Measurements from ENCODE around the gene C11orf24.

The C11orf24 gene

DNA sequence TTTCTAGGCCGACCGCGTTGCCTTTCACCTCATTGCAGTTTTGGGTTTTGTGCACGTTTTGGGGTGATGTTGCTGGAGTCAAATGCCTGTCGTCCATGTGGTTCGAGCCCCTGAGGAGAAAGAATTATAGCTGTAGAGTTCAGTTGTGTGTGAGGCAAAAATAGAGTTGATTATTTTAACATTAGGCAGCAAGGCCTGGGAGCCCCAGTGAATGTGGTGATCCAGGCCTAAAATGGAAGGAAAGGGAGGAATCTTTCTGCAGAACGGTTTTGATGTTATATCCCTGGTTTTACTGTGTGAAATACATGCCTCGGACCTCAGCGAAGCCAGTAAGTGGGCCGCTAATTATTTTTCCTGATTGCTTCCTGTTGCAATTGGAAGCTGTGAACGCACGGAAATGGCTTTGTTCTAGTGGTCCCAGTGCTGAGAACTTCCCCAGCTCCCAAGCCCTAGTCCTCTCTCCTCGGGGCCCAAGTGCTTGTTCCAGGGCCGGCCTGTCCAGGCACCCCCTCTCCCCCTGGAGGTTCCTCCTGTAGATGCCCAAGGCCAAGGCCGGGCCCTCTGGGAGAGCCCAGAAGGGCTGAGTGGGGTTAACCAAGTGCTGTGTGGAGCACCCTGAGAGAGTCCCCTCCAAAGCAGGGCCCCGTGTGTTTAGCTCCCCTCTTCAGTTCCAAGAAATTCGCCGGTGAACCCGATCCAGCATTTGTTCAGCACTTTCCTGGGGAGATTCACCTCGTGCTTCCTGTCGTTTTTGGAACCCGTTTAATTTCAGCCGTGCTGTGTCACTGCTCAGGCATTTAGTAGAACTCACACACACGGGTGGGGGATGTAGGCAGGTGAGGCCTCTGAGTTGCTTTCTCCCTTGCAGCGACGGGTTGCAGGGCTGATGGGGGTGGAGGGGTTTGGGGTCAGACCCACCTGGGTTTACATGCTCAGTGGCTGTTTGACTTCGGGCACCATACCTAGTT is 42.7 kb upstream of the C11orf24 start:
- Histone ChIP-seq H3K9ac (ENCODE audit: low read length) (peak overlapping the region; percentile 82), H2BK12ac (ENCODE audit: low read length in 2 of 2) (peak overlapping the region; percentile 66 to 92), H2BK5ac (ENCODE audit: low read depth, low read length, poor library complexity, severe bottlenecking) (peak overlapping the region; percentile 51), H3K23ac (ENCODE audit: low read length in 2 of 2) (peak overlapping the region in 1 of 2 experiments; percentile 50), H2AFZ (ENCODE audit: low read depth, low read length) (no peak overlapping the region), H3K4me1 (ENCODE audit: control insufficient read depth, insufficient read depth, low read depth, low read length) (peaks cover 34% of the 10 kb centered on the region), H3K14ac (ENCODE audit: low read length in 2 of 2) (peak overlapping the region in 1 of 2 experiments; percentile 35), H3K18ac (ENCODE audit: low read depth in 1 of 2, low read length in 2 of 2) (peak overlapping the region; percentile 77 to 88), H3K36me3 (ENCODE audit: control insufficient read depth in 1 of 2, insufficient read depth in 2 of 2, low read depth in 1 of 2, low read length in 2 of 2) (no peaks in the 10 kb centered on the region), H3K27ac (ENCODE audit: low read length, poor library complexity, severe bottlenecking) (peak overlapping the region; percentile 80), H3K4ac (ENCODE audit: low read depth in 1 of 2, low read length in 2 of 2) (peak overlapping the region; percentile 46 to 95), H4K91ac (ENCODE audit: low read length) (peak overlapping the region; percentile 74), H3K79me1 (replicated peaks; ENCODE audit: low read length, poor library complexity, severe bottlenecking) (peaks cover 14% of the 10 kb centered on the region), H2BK120ac (ENCODE audit: low read depth, low read length) (peak overlapping the region; percentile 85), H3K4me3 (ENCODE audit: insufficient read depth in 1 of 2, low read depth in 1 of 2, low read length in 2 of 2) (peak overlapping the region; percentile 7 to 83), H2AK5ac (ENCODE audit: low read length, severe bottlenecking) (peak overlapping the region; percentile 64), H3K27me3 (ENCODE audit: control insufficient read depth in 1 of 2, insufficient read depth in 1 of 2, low read length in 2 of 2) (no peaks in the 10 kb centered on the region), H3K9me3 (ENCODE audit: control insufficient read depth, low read length) (no peaks in the 10 kb centered on the region), H2BK15ac (ENCODE audit: low read depth, poor library complexity, severe bottlenecking) (peak overlapping the region; percentile 84), H4K8ac (ENCODE audit: low read length) (peak overlapping the region; percentile 88), H3K4me2 (ENCODE audit: low read length, poor library complexity, severe bottlenecking) (peak overlapping the region; percentile 83)
- 19% methylated on average over 26 of the region's 27 CpGs for WGBS
- peak; percentile 50 for DNase-seq

DNA sequence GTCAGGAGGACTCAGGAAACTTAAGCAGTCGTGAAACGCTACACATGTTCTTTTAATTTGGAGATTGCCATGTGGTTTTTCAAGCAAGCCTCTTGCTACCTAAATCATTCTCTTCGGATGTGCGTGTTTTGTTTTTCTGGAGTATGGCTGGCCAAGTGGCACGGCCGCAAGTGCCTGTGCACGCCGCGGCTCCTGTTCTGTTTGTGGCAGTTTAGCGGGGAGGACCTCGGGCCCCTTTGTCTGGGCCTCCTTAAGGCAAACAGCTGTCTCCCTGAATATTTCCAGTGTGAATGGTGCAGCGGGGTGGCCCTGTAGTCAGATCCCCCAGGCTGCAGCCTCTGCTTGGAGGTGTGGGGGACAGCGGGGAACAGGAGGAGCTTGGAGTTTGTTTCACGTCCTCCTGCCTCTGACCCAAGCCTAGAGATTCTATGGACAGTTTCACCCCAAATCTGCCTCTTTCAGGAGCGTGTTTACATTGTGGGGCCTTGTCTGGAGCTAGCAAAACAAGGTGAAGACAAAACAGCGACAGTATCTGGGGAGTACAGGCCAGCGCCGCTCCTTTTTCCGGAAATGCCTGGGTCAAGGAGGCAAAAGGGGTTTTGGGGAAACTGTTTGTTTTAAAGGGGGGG is 41.9 kb upstream of the C11orf24 start:
- peak overlapping the region; percentile 3 to 47 for H2BK12ac ChIP-seq (ENCODE audit: low read length in 2 of 2)
- peak overlapping the region; percentile 75 to 83 for H3K4me3 ChIP-seq (ENCODE audit: insufficient read depth in 1 of 2, low read depth in 1 of 2, low read length in 2 of 2)
- DNase-seq, result peak; percentile 66
- peaks cover 34% of the 10 kb centered on the region for H3K4me1 ChIP-seq (ENCODE audit: control insufficient read depth, insufficient read depth, low read depth, low read length)
- H3K18ac ChIP-seq (ENCODE audit: low read depth in 1 of 2, low read length in 2 of 2), result peak overlapping the region; percentile 52 to 88
- peak overlapping the region; percentile 19 for H4K8ac ChIP-seq (ENCODE audit: low read length)
- peak overlapping the region; percentile 61 for H2BK15ac ChIP-seq (ENCODE audit: low read depth, poor library complexity, severe bottlenecking)
- H2AFZ ChIP-seq (ENCODE audit: low read depth, low read length), result no peak overlapping the region
- peak overlapping the region; percentile 83 for H3K4me2 ChIP-seq (ENCODE audit: low read length, poor library complexity, severe bottlenecking)
- H3K9ac ChIP-seq (ENCODE audit: low read length), result peak overlapping the region; percentile 82
- peak overlapping the region in 1 of 2 experiments; percentile 95 for H3K4ac ChIP-seq (ENCODE audit: low read depth in 1 of 2, low read length in 2 of 2)
- H2AK5ac ChIP-seq (ENCODE audit: low read length, severe bottlenecking), result no peak overlapping the region
- no peaks in the 10 kb centered on the region for H3K27me3 ChIP-seq (ENCODE audit: control insufficient read depth in 1 of 2, insufficient read depth in 1 of 2, low read length in 2 of 2)
- H3K23ac ChIP-seq (ENCODE audit: low read length in 2 of 2), result peak overlapping the region in 1 of 2 experiments; percentile 50
- no peaks in the 10 kb centered on the region for H3K36me3 ChIP-seq (ENCODE audit: control insufficient read depth in 1 of 2, insufficient read depth in 2 of 2, low read depth in 1 of 2, low read length in 2 of 2)
- peak overlapping the region; percentile 80 for H3K27ac ChIP-seq (ENCODE audit: low read length, poor library complexity, severe bottlenecking)
- H3K79me1 ChIP-seq (replicated peaks; ENCODE audit: low read length, poor library complexity, severe bottlenecking), result peaks cover 12% of the 10 kb centered on the region
- no peak overlapping the region for H3K14ac ChIP-seq (ENCODE audit: low read length in 2 of 2)
- no peak overlapping the region for H2BK120ac ChIP-seq (ENCODE audit: low read depth, low read length)
- H4K91ac ChIP-seq (ENCODE audit: low read length), result no peak overlapping the region
- WGBS, result 5% methylated on average over 18 of the region's 19 CpGs
- H2BK5ac ChIP-seq (ENCODE audit: low read depth, low read length, poor library complexity, severe bottlenecking), result no peak overlapping the region
- no peaks in the 10 kb centered on the region for H3K9me3 ChIP-seq (ENCODE audit: control insufficient read depth, low read length)

DNA sequence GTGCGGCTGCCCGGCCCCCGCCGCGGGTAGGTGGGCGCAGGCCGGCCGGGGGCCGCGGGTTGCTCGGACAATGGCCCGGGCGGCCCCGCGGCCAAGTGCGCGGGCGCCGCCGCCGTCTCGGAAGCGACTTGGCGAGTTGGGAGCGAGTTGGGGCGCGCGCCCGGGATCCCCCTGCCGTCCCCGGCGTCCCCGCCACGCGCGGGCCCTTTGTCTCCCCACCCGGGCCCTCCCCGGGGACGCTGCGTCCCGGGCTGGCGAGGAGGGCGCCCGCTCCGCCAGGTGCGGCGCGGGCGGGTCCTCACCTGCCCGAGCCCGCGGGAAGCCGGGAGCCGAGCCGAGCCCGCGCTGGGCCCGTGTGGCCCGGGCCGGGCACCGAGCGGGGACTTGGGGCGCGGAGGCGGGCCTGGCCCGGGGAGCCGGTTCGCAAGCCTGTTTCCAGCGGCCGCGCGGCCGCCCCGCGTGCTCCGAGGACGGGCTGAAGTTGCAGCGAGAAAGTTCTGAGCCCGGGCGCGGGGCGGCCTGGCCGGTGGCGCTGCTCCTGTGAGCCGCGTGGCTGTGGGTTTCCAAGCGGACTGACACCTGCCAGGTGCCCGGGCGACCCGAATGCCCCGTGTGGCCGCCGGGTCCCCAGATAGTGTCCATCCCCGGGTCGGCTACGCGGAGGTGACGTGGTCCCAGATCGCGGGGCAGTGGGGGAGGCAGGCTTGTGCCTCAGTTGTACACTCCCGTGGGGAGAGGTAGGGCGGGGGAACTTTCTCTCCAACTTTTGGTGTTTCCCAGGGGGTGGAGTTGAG is 41.2 kb upstream of the C11orf24 start:
- Histone ChIP-seq H3K14ac (ENCODE audit: low read length in 2 of 2) (peak overlapping the region in 1 of 2 experiments; percentile 68), H3K27ac (ENCODE audit: low read length, poor library complexity, severe bottlenecking) (no peak overlapping the region), H3K18ac (ENCODE audit: low read depth in 1 of 2, low read length in 2 of 2) (peak overlapping the region; percentile 63 to 92), H3K4ac (ENCODE audit: low read depth in 1 of 2, low read length in 2 of 2) (peak overlapping the region; percentile 22 to 89), H2AFZ (ENCODE audit: low read depth, low read length) (no peak overlapping the region), H4K91ac (ENCODE audit: low read length) (peak overlapping the region; percentile 84), H3K4me3 (ENCODE audit: insufficient read depth in 1 of 2, low read depth in 1 of 2, low read length in 2 of 2) (peak overlapping the region; percentile 75 to 83), H3K27me3 (ENCODE audit: control insufficient read depth in 1 of 2, insufficient read depth in 1 of 2, low read length in 2 of 2) (no peaks in the 10 kb centered on the region), H3K23ac (ENCODE audit: low read length in 2 of 2) (peak overlapping the region in 1 of 2 experiments; percentile 36), H3K4me2 (ENCODE audit: low read length, poor library complexity, severe bottlenecking) (peak overlapping the region; percentile 83), H3K79me1 (replicated peaks; ENCODE audit: low read length, poor library complexity, severe bottlenecking) (peaks cover 10% of the 10 kb centered on the region), H4K8ac (ENCODE audit: low read length) (peak overlapping the region; percentile 82), H2BK12ac (ENCODE audit: low read length in 2 of 2) (peak overlapping the region; percentile 3 to 57), H3K9ac (ENCODE audit: low read length) (peak overlapping the region; percentile 82), H2AK5ac (ENCODE audit: low read length, severe bottlenecking) (no peak overlapping the region), H2BK120ac (ENCODE audit: low read depth, low read length) (peak overlapping the region; percentile 87), H3K4me1 (ENCODE audit: control insufficient read depth, insufficient read depth, low read depth, low read length) (peaks cover 39% of the 10 kb centered on the region), H2BK5ac (ENCODE audit: low read depth, low read length, poor library complexity, severe bottlenecking) (no peak overlapping the region), H3K36me3 (ENCODE audit: control insufficient read depth in 1 of 2, insufficient read depth in 2 of 2, low read depth in 1 of 2, low read length in 2 of 2) (no peaks in the 10 kb centered on the region), H2BK15ac (ENCODE audit: low read depth, poor library complexity, severe bottlenecking) (peak overlapping the region; percentile 100), H3K9me3 (ENCODE audit: control insufficient read depth, low read length) (no peaks in the 10 kb centered on the region)
- DNase-seq, result peak; percentile 28
- WGBS, result under 1% methylated on average over 72 of the region's 102 CpGs
